ENCODE results near the gene IP6K3.

GRCh38 chr6:33744895-33745546 lies 1.7 kb downstream of the IP6K3 start:
- no peak for TF ChIP-seq REST (IDR thresholded peaks at IDR 0.05; ENCODE audit: insufficient read depth in 1 of 2, low read depth in 2 of 2, low read length in 1 of 2)
- TF ChIP-seq, protein P1, sequence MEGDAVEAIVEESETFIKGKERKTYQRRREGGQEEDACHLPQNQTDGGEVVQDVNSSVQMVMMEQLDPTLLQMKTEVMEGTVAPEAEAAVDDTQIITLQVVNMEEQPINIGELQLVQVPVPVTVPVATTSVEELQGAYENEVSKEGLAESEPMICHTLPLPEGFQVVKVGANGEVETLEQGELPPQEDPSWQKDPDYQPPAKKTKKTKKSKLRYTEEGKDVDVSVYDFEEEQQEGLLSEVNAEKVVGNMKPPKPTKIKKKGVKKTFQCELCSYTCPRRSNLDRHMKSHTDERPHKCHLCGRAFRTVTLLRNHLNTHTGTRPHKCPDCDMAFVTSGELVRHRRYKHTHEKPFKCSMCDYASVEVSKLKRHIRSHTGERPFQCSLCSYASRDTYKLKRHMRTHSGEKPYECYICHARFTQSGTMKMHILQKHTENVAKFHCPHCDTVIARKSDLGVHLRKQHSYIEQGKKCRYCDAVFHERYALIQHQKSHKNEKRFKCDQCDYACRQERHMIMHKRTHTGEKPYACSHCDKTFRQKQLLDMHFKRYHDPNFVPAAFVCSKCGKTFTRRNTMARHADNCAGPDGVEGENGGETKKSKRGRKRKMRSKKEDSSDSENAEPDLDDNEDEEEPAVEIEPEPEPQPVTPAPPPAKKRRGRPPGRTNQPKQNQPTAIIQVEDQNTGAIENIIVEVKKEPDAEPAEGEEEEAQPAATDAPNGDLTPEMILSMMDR (IDR thresholded peaks at IDR 0.05) = no peak
- no peak for TF ChIP-seq POLR2AphosphoS5 (IDR thresholded peaks at IDR 0.05; ENCODE audit: low read depth, low read length)
- TF ChIP-seq SIN3A (IDR thresholded peaks at IDR 0.05; ENCODE audit: borderline replicate concordance, insufficient read depth, low read depth, low read length) = no peak
- no peak for TF ChIP-seq TCF7L2 (IDR thresholded peaks at IDR 0.05; ENCODE audit: low read depth, low read length)

Data from Panc1 (cell line).